SK-N-SH (cell line): ENCODE data around the gene TSPAN32. TPM values are rescaled to one million over a fixed set of nuclear protein-coding genes. Genes with fewer than 3 reads are reported as not detected.

Source experiments
- CTCF ChIA-PET: fragments of 300-600, 350-600 bp; formaldehyde crosslinking; extraction: SDS; loops from one replicate; lab custom pipeline; 2021; lab: Yijun Ruan, JAX
- POLR2A ChIA-PET: fragments of 350-600 bp; sonication (Branson Sonifier 250); formaldehyde crosslinking; extraction: SDS; loops from one replicate; lab custom pipeline; 2020; ENCODE audit warnings: antibody characterized with exemption, inconsistent platforms; lab: Yijun Ruan, JAX
- DNase-seq: peaks from one replicate; pipeline ENCODE4 v3.0.0; 2012
- H2AFZ ChIP-seq: fragments of 200-600 bp; sonication (generic); 2 replicates; pipeline ENCODE4 v1.8.1; 2016; ENCODE audit warnings: antibody characterized with exemption, mild to moderate bottlenecking, low read depth
- H3F3A ChIP-seq: fragments of 200-600 bp; sonication (generic); replicated peaks from 2 replicates; pipeline ENCODE3; 2016; ENCODE audit warnings: antibody characterized with exemption, mild to moderate bottlenecking; ENCODE audit not compliant: insufficient read depth
- H3K27ac ChIP-seq, 2 experiments: fragments of 200-500 bp in 1 of 2; fragments of 200-600 bp in 1 of 2; sonication (Bioruptor generic) in 1 of 2; sonication (generic), shearing (Covaris generic) in 1 of 2; 2 replicates each; pipeline versions ENCODE4 v1.5.1 to v1.6.1; 2014 to 2016; ENCODE audit warnings: low read depth in 2 of 2, inconsistent platforms in 1 of 2, low read length in 1 of 2, mild to moderate bottlenecking in 1 of 2, mixed read lengths in 1 of 2
- H3K27me3 ChIP-seq: fragments of 200-600 bp; sonication (generic), shearing (Covaris generic); 2 replicates; pipeline ENCODE4 v1.6.1; 2016; ENCODE audit warnings: mixed run types; ENCODE audit not compliant: insufficient read depth
- H3K36me3 ChIP-seq, 2 experiments: fragments of 200-500 bp in 1 of 2; fragments of 200-600 bp in 1 of 2; sonication (Bioruptor generic) in 1 of 2; sonication (generic) in 1 of 2; replicated peaks in 1 of 2; 2 replicates each; pipeline versions ENCODE3 to v1.5.1; 2014 to 2016; ENCODE audit warnings: low read length in 1 of 2, mild to moderate bottlenecking in 1 of 2; ENCODE audit not compliant: insufficient read depth in 2 of 2, control insufficient read depth in 1 of 2
- H3K4me1 ChIP-seq, 2 experiments: fragments of 200-500 bp in 1 of 2; fragments of 200-600 bp in 1 of 2; sonication (Bioruptor generic) in 1 of 2; sonication (generic), shearing (Covaris generic) in 1 of 2; 2 replicates each; pipeline versions ENCODE4 v1.5.1 to v1.6.1; 2014 to 2016; ENCODE audit warnings: low read depth in 1 of 2, low read length in 1 of 2, mixed run types in 1 of 2; ENCODE audit not compliant: insufficient read depth in 2 of 2, control insufficient read depth in 1 of 2
- H3K4me2 ChIP-seq: fragments of 200-600 bp; sonication (generic), shearing (Covaris generic); 2 replicates; pipeline ENCODE4 v1.6.1; 2017; ENCODE audit warnings: mixed run types
- H3K4me3 ChIP-seq, 2 experiments: fragments of 200-500 bp in 1 of 2; fragments of 200-600 bp in 1 of 2; sonication (Bioruptor generic) in 1 of 2; sonication (generic), shearing (Covaris generic) in 1 of 2; 2 replicates each; pipeline versions ENCODE4 v1.5.1 to v1.8.1; 2014 to 2016; ENCODE audit warnings: low read depth in 2 of 2, inconsistent platforms in 1 of 2, low read length in 1 of 2, mild to moderate bottlenecking in 1 of 2, mixed read lengths in 1 of 2, moderate library complexity in 1 of 2
- H3K79me2 ChIP-seq: fragments of 200-600 bp; sonication (generic); 2 replicates; pipeline ENCODE4 v1.8.1; 2017; ENCODE audit warnings: mild to moderate bottlenecking; ENCODE audit not compliant: insufficient read depth
- H3K9ac ChIP-seq: fragments of 200-600 bp; sonication (generic); 2 replicates; pipeline ENCODE4 v1.6.1; 2017; ENCODE audit warnings: mixed run types
- H3K9me2 ChIP-seq: fragments of 200-600 bp; sonication (generic); 2 replicates; pipeline ENCODE4 v1.6.1; 2017; ENCODE audit warnings: mixed run types
- H3K9me3 ChIP-seq: fragments of 200-600 bp; sonication (generic); 2 replicates; pipeline ENCODE4 v1.6.1; 2017; ENCODE audit warnings: mixed run types, mild to moderate bottlenecking, moderate library complexity
- H4K20me1 ChIP-seq: fragments of 200-600 bp; sonication (generic); 2 replicates; pipeline ENCODE4 v1.6.1; 2017; ENCODE audit warnings: mild to moderate bottlenecking, mixed run types; ENCODE audit not compliant: insufficient read depth
- FOXM1 ChIP-seq: IDR thresholded peaks from 2 replicates; pipeline ENCODE4 v1.4.0; 2012; ENCODE audit warnings: low read depth, mild to moderate bottlenecking
- NRF1 ChIP-seq: IDR thresholded peaks from 2 replicates; pipeline ENCODE4 v1.6.1; 2012; ENCODE audit warnings: low read depth, mild to moderate bottlenecking, low read length
- POLR2AphosphoS5 ChIP-seq: IDR thresholded peaks from 2 replicates; pipeline ENCODE4 v1.6.1; 2012; ENCODE audit warnings: low read depth, low read length
- RAD21 ChIP-seq: IDR thresholded peaks from 2 replicates; pipeline ENCODE4 v1.6.1; 2012; ENCODE audit warnings: mild to moderate bottlenecking, low read length
- RCOR1 ChIP-seq: fragments of 150-350 bp; IDR thresholded peaks from 2 replicates; pipeline ENCODE4 v1.6.1; 2017; ENCODE audit warnings: antibody characterized with exemption, low read length
- RFX5 ChIP-seq: IDR thresholded peaks from 2 replicates; pipeline ENCODE4 v1.6.1; 2012; ENCODE audit warnings: mild to moderate bottlenecking, improper control_type of control experiment, low read length
- RXRA ChIP-seq: IDR thresholded peaks from 2 replicates; pipeline ENCODE4 v1.4.0; 2012; ENCODE audit warnings: low read depth, mild to moderate bottlenecking, borderline replicate concordance
- SIN3A ChIP-seq: IDR thresholded peaks from 2 replicates; pipeline ENCODE4 v1.6.1; 2012; ENCODE audit warnings: low read depth, mild to moderate bottlenecking, low read length, moderate library complexity, borderline replicate concordance
- SMC3 ChIP-seq: IDR thresholded peaks from 2 replicates; pipeline ENCODE4 v1.6.1; 2012; ENCODE audit warnings: low read depth, low read length, improper control_type of control experiment
- TAF1 ChIP-seq: IDR thresholded peaks from 2 replicates; pipeline ENCODE4 v1.6.1; 2012; ENCODE audit warnings: low read depth, mild to moderate bottlenecking, low read length, moderate library complexity, borderline replicate concordance
- TCF12 ChIP-seq: IDR thresholded peaks from 2 replicates; pipeline ENCODE4 v1.4.0; 2012
- TEAD4 ChIP-seq: IDR thresholded peaks from 2 replicates; pipeline ENCODE4 v1.4.0; 2012; ENCODE audit warnings: mild to moderate bottlenecking, borderline replicate concordance; ENCODE audit not compliant: insufficient read depth
- YY1 ChIP-seq: IDR thresholded peaks from 2 replicates; pipeline ENCODE4 v1.4.0; 2012; ENCODE audit warnings: low read depth, mild to moderate bottlenecking
- WGBS: methylation state at CpG from one replicate; pipeline ENCODE4 v1.1.6; 2017; ENCODE audit warnings: low lambda C conversion rate; 5-methylcytosine and 5-hydroxymethylcytosine counted together
- polyA plus RNA-seq, 3 experiments: library from polyadenylated mRNA; depleted of rRNA; stranded (reverse); fragments of >200 nt; gene quantifications; 2 replicates each; pipeline ENCODE4 v1.2.3, GENCODE V29; 2012
- TF ChIP-seq, protein P1 (sequence below): IDR thresholded peaks from 2 replicates; pipeline ENCODE4; 2012
- TF ChIP-seq, protein P2 (sequence below): IDR thresholded peaks from 2 replicates; pipeline ENCODE4 v1.4.0; 2012; ENCODE audit warnings: low read depth, borderline replicate concordance
- TF ChIP-seq, protein P3 (sequence below): fragments of 150-350 bp; IDR thresholded peaks from 2 replicates; pipeline ENCODE4 v1.6.1; 2016; ENCODE audit warnings: mild to moderate bottlenecking, low read depth, low read length
- TF ChIP-seq, protein P4 (sequence below): IDR thresholded peaks from 2 replicates; pipeline ENCODE4 v1.4.0; 2012; ENCODE audit warnings: low read depth, borderline replicate concordance

Gene TSPAN32
- polyA plus RNA-seq, 1 of the 3 experiments (the other 2 are of a cell fraction), result 0.12 TPM

DNA sequence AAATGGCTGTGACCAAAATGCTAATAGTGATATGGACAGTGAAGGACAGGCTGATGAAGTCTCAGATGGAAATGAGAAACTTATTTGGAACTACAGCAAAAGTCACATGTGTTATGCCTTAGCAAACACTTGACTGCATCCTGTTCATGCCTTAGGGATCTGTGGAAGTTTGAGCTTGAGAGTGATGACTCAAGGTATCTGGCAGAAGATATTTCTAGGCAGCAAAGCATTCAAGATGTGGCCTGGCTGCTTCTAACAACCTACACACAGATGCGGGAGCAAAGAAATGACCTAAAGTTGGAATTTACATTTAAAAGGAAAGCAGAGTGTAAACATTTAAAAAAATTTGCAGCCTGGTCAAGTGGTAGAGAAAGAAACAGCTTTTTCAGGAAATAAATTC is 47.2 kb downstream of the TSPAN32 start:
- ChIA-PET POLR2A (no interaction called here), CTCF (no interaction called here)
- H3K4me1 ChIP-seq, result no peaks in the 10 kb centered on the region
- no peak overlapping the region for H3K4me2 ChIP-seq
- H3K9me3 ChIP-seq, result no peaks in the 10 kb centered on the region
- no peak for DNase-seq
- H3F3A ChIP-seq, result no peaks in the 10 kb centered on the region
- H3K79me2 ChIP-seq, result no peaks in the 10 kb centered on the region
- no peaks in the 10 kb centered on the region for H4K20me1 ChIP-seq
- no peak overlapping the region for H3K27ac ChIP-seq
- no peak overlapping the region for H2AFZ ChIP-seq
- H3K36me3 ChIP-seq, result no peaks in the 10 kb centered on the region
- no peak overlapping the region for H3K9ac ChIP-seq
- TF ChIP-seq YY1 (no peak), POLR2AphosphoS5 (no peak), TEAD4 (no peak), TCF12 (no peak), RAD21 (no peak), RXRA (no peak), RCOR1 (no peak), RFX5 (no peak), SMC3 (no peak), TAF1 (no peak), FOXM1 (no peak), SIN3A (no peak), NRF1 (no peak)
- TF ChIP-seq, protein P1, sequence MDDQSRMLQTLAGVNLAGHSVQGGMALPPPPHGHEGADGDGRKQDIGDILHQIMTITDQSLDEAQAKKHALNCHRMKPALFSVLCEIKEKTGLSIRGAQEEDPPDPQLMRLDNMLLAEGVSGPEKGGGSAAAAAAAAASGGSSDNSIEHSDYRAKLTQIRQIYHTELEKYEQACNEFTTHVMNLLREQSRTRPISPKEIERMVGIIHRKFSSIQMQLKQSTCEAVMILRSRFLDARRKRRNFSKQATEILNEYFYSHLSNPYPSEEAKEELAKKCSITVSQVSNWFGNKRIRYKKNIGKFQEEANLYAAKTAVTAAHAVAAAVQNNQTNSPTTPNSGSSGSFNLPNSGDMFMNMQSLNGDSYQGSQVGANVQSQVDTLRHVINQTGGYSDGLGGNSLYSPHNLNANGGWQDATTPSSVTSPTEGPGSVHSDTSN, result no peak
- TF ChIP-seq, protein P2, sequence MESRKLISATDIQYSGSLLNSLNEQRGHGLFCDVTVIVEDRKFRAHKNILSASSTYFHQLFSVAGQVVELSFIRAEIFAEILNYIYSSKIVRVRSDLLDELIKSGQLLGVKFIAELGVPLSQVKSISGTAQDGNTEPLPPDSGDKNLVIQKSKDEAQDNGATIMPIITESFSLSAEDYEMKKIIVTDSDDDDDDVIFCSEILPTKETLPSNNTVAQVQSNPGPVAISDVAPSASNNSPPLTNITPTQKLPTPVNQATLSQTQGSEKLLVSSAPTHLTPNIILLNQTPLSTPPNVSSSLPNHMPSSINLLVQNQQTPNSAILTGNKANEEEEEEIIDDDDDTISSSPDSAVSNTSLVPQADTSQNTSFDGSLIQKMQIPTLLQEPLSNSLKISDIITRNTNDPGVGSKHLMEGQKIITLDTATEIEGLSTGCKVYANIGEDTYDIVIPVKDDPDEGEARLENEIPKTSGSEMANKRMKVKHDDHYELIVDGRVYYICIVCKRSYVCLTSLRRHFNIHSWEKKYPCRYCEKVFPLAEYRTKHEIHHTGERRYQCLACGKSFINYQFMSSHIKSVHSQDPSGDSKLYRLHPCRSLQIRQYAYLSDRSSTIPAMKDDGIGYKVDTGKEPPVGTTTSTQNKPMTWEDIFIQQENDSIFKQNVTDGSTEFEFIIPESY, result no peak
- TF ChIP-seq, protein P3, sequence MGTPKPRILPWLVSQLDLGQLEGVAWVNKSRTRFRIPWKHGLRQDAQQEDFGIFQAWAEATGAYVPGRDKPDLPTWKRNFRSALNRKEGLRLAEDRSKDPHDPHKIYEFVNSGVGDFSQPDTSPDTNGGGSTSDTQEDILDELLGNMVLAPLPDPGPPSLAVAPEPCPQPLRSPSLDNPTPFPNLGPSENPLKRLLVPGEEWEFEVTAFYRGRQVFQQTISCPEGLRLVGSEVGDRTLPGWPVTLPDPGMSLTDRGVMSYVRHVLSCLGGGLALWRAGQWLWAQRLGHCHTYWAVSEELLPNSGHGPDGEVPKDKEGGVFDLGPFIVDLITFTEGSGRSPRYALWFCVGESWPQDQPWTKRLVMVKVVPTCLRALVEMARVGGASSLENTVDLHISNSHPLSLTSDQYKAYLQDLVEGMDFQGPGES, result no peak
- TF ChIP-seq, protein P4, sequence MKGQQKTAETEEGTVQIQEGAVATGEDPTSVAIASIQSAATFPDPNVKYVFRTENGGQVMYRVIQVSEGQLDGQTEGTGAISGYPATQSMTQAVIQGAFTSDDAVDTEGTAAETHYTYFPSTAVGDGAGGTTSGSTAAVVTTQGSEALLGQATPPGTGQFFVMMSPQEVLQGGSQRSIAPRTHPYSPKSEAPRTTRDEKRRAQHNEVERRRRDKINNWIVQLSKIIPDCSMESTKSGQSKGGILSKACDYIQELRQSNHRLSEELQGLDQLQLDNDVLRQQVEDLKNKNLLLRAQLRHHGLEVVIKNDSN, result no peak
- no peaks in the 10 kb centered on the region for H3K9me2 ChIP-seq
- H3K4me3 ChIP-seq, result no peak overlapping the region
- no peaks in the 10 kb centered on the region for H3K27me3 ChIP-seq
- 100% methylated on average over 1 of the region's 1 CpG for WGBS
